SH-SY5Y (cell line): ENCODE data around the gene CHPF2.

ENCODE experiments used
- GATA2 ChIP-seq: IDR thresholded peaks from 2 replicates; pipeline ENCODE4 v1.6.1; 2011; ENCODE audit warnings: mild to moderate bottlenecking, low read depth, low read length
- GATA3 ChIP-seq: IDR thresholded peaks from 2 replicates; pipeline ENCODE4 v1.6.1; 2011; ENCODE audit warnings: low read depth, mild to moderate bottlenecking, low read length, moderate library complexity

DNA sequence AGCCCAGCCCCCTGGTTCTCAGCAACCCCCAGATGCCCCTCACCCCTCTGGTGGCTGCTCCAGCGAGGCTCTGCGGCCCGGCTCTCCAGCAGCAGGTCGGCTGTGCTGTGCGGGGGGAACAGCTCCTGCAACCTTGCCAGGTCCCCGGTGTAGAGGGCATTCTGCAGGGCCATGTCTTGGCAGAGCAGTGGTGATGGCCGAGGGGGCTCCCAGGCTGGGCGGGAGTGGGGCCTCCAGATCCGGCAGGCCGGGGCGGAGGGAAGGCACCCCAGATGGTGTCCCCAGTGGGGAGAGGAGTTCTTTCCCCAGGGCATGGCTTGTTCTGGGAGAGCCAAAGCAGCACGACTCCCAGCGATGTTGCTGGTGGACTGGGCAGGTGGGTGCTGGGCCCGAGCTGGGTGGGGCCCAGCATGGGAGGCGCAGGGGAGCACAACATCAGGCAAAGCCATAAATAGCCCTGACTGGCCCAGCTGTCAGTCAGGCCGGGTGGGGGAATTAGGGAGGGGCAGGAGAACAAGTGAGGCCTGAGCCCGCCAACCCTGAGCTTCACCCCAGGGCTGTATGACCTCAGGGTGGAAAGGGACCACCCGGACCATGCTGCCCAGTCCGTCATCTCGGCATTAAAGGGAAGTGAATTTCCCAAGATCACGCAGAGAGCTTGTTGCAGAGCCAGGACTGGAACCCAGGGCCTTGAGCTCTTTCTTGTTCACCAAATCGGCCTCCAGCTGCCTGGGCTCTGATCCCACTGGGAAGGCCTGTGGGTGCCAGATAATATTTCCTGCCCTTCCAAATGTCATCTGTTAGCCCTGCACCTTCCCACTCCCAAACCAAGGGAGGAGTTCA, 44.7 kb upstream of the CHPF2 start:
- TF ChIP-seq GATA3: no peak
- no peak for TF ChIP-seq GATA2
